Endothelial cell of umbilical vein (primary cell): ENCODE measurements around the gene KLF13. TPM values are rescaled to one million over a fixed set of nuclear protein-coding genes. Genes with fewer than 3 reads are reported as not detected.

Source experiments
- BruUV-seq: library from RNA; stranded (reverse); fragments of 400-500 nt; replicated peaks from 2 replicates; lab custom pipeline; 2021; lab: Mats Ljungman, UMichigan
- CTCF ChIA-PET: fragments of 300-600, 350-600 bp; sonication (Branson Sonifier 250); formaldehyde crosslinking; loops from one replicate; lab custom pipeline; 2021; ENCODE audit warnings: antibody characterized with exemption, inconsistent platforms; lab: Charles Lee
- POLR2A ChIA-PET: fragments of 300-600, 350-600 bp; sonication (Branson Sonifier 250); formaldehyde crosslinking; loops from one replicate; lab custom pipeline; 2021; ENCODE audit warnings: antibody characterized with exemption, inconsistent platforms; lab: Charles Lee
- DNase-seq: peaks from one replicate; pipeline ENCODE4 v3.0.0-alpha.2; 2011; ENCODE audit warnings: low read depth, low spot score
- FAIRE-seq: peaks from 2 replicates; lab custom pipeline; 2011; peaks lifted over from hg19 to GRCh38; lab: Jason Lieb, UNC
- H2AFZ ChIP-seq: 2 replicates; pipeline ENCODE4 v1.6.0; 2012; ENCODE audit warnings: low read depth, low read length, control low read depth, inconsistent platforms
- H3K27ac ChIP-seq: 2 replicates; pipeline ENCODE4 v1.5.1; 2011; ENCODE audit warnings: low read depth, mild to moderate bottlenecking, control low read depth, low read length, moderate library complexity; ENCODE audit not compliant: insufficient read depth
- H3K27me3 ChIP-seq, 2 experiments: 2 replicates each; pipeline versions ENCODE4 v1.6.0 to v1.6.1; 2011; ENCODE audit warnings: low read length in 2 of 2, mixed read lengths in 1 of 2; ENCODE audit not compliant: control insufficient read depth in 2 of 2, insufficient read depth in 2 of 2
- H3K36me3 ChIP-seq, 2 experiments: 2 replicates in 1 of 2; 3 replicates in 1 of 2; pipeline ENCODE4 v1.5.1; 2011; ENCODE audit warnings: low read length in 2 of 2, mild to moderate bottlenecking in 1 of 2, moderate library complexity in 1 of 2; ENCODE audit not compliant: control insufficient read depth in 2 of 2, insufficient read depth in 2 of 2; ENCODE audit errors: extremely low read depth in 1 of 2
- H3K4me1 ChIP-seq: 3 replicates; pipeline ENCODE4 v1.5.1; 2011; ENCODE audit warnings: mild to moderate bottlenecking, low read length; ENCODE audit not compliant: control insufficient read depth, insufficient read depth; ENCODE audit errors: extremely low read depth
- H3K4me2 ChIP-seq: 2 replicates; pipeline ENCODE4 v1.6.1; 2011; ENCODE audit warnings: low read length, control low read depth, mixed read lengths; ENCODE audit not compliant: insufficient read depth
- H3K4me3 ChIP-seq, 3 experiments: fragments of 200-600 bp in 1 of 3; sonication (generic), shearing (Covaris generic) in 1 of 3; replicated peaks in 1 of 3; 2 replicates each; pipeline ENCODE4 v1.5.1; 2011 to 2016; ENCODE audit warnings: control low read depth in 3 of 3, low read length in 3 of 3, mild to moderate bottlenecking in 2 of 3, inconsistent platforms in 1 of 3, low read depth in 1 of 3, moderate library complexity in 1 of 3; ENCODE audit not compliant: insufficient read depth in 1 of 3
- H3K79me2 ChIP-seq: 2 replicates; pipeline ENCODE4 v1.6.0; 2012; ENCODE audit warnings: low read length, inconsistent platforms; ENCODE audit not compliant: control insufficient read depth, insufficient read depth
- H3K9ac ChIP-seq: replicated peaks from 2 replicates; pipeline ENCODE3; 2011; ENCODE audit warnings: low read length, control low read depth; ENCODE audit not compliant: insufficient read depth; ENCODE audit errors: extremely low read depth
- H3K9me1 ChIP-seq: replicated peaks from 3 replicates; pipeline ENCODE4 v1.6.0; 2011; ENCODE audit warnings: mild to moderate bottlenecking, low read length; ENCODE audit not compliant: control insufficient read depth, insufficient read depth; ENCODE audit errors: extremely low read depth
- H3K9me3 ChIP-seq: replicated peaks from 2 replicates; pipeline ENCODE4 v1.5.1; 2012; ENCODE audit warnings: low read length, inconsistent platforms; ENCODE audit not compliant: control insufficient read depth, insufficient read depth
- H4K20me1 ChIP-seq: replicated peaks from 2 replicates; pipeline ENCODE3; 2011; ENCODE audit warnings: mild to moderate bottlenecking, low read length; ENCODE audit not compliant: control insufficient read depth, insufficient read depth; ENCODE audit errors: extremely low read depth
- EZH2 ChIP-seq: IDR thresholded peaks from 2 replicates; pipeline ENCODE4 v1.6.1; 2012; ENCODE audit warnings: borderline replicate concordance, low read depth, mild to moderate bottlenecking, moderate library complexity, low read length, inconsistent platforms; ENCODE audit not compliant: severe bottlenecking
- FOS ChIP-seq: IDR thresholded peaks from 2 replicates; pipeline ENCODE4 v1.6.1; 2011; ENCODE audit warnings: mild to moderate bottlenecking, low read length, moderate library complexity, borderline replicate concordance; ENCODE audit not compliant: insufficient read depth
- GATA2 ChIP-seq: IDR thresholded peaks from 2 replicates; pipeline ENCODE4 v1.7.0; 2011; ENCODE audit warnings: low read depth, mild to moderate bottlenecking, moderate library complexity, mixed read lengths, low read length; ENCODE audit not compliant: insufficient read length, insufficient read depth
- JUN ChIP-seq: IDR thresholded peaks from 2 replicates; pipeline ENCODE4 v1.6.1; 2011; ENCODE audit warnings: borderline replicate concordance, low read depth; ENCODE audit not compliant: insufficient read length, insufficient read depth
- MYC ChIP-seq: IDR thresholded peaks from one replicate; pipeline ENCODE4 v1.6.1; 2011; ENCODE audit warnings: mild to moderate bottlenecking, low read depth, low read length
- POLR2A ChIP-seq: IDR thresholded peaks from 2 replicates; pipeline ENCODE4 v1.6.1; 2012; ENCODE audit warnings: low read depth, mild to moderate bottlenecking, control low read depth, low read length
- POLR2AphosphoS5 ChIP-seq: IDR thresholded peaks from 2 replicates; pipeline ENCODE4 v1.6.1; 2012; ENCODE audit warnings: low read depth, mild to moderate bottlenecking, control low read depth, low read length, moderate library complexity; ENCODE audit not compliant: insufficient read depth
- dilution Hi-C: fragments of 300-500 bp; cut with MboI; formaldehyde crosslinking; loops from one replicate; pipeline ENCODE4 v1.15.0; 2019; ENCODE audit warnings: low sequenced_read_pairs; ENCODE audit not compliant: extremely low pct_ligation_motif_present
- intact Hi-C: fragments of 100-400 bp; cut with micrococcal nuclease; formaldehyde crosslinking; loops from one replicate; pipeline ENCODE4 v1.10.0; 2022
- polyA plus RNA-seq, 4 experiments: library from polyadenylated mRNA; depleted of rRNA in 3 of 4; stranded (reverse) in 3 of 4; unstranded in 1 of 4; fragments of >200 nt; gene quantifications; 2 replicates each; pipeline versions ENCODE4 v1.2.1 to v1.2.3, GENCODE V29; 2011 to 2012; ENCODE audit warnings: missing spikeins in 1 of 4
- total RNA-seq: library from RNA; stranded (reverse); gene quantifications from 2 replicates; pipeline ENCODE4 v1.2.3, GENCODE V29; 2021
- TF ChIP-seq, protein P1 (sequence below), 2 donors: IDR thresholded peaks; 1 replicate in 1 of 2; 2 replicates in 1 of 2; pipeline ENCODE4 v1.5.1; 2011; ENCODE audit warnings: low read length in 2 of 2, mild to moderate bottlenecking in 2 of 2, moderate library complexity in 2 of 2, control low read depth in 1 of 2, inconsistent platforms in 1 of 2, low read depth in 1 of 2; ENCODE audit not compliant: insufficient read depth in 1 of 2; ENCODE audit errors: extremely low read depth in 1 of 2
- TF ChIP-seq, protein P2 (sequence below): IDR thresholded peaks from 2 replicates; pipeline ENCODE4 v1.6.1; 2011; ENCODE audit not compliant: insufficient read depth, insufficient read length

Gene KLF13
- total and polyA plus RNA-seq, 2 donors (not counting 3 experiments of a cell fraction or from before 2014, with no cell fraction given): 10.1 to 31.9 TPM

DNA sequence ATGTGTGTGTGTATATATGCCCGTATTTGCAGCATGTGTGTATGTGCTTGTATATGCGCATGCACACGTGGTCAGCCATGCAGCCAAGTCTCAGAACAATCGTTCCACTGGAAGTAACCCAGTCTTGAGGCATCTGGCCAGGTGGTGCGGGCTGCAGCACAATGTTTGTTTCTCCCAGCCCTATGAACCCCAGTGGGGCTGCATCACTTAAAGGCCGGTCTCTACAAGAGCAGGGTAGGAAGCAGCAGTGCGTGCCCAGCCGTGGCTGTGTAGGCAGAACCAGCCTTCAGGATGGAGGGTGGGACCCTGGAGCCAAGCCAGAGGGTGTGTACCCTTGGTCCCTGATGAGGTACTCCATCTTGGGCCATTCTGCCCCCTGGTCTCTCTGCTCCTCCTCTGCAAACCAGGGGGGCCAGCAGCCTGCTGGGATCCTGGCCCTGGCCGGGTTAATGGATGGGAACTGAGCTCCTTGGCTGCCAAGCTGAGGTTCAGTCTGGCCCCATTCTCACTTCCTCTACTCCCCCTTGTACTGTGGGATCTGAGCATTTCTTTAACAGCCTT lies 11.8 kb downstream of the KLF13 start:
- no peak for DNase-seq
- TF ChIP-seq POLR2AphosphoS5: no peak
- no peak for TF ChIP-seq EZH2
- no peak for TF ChIP-seq GATA2
- TF ChIP-seq FOS: no peak
- no peak for TF ChIP-seq POLR2A
- no peak for TF ChIP-seq JUN
- TF ChIP-seq, protein P1, sequence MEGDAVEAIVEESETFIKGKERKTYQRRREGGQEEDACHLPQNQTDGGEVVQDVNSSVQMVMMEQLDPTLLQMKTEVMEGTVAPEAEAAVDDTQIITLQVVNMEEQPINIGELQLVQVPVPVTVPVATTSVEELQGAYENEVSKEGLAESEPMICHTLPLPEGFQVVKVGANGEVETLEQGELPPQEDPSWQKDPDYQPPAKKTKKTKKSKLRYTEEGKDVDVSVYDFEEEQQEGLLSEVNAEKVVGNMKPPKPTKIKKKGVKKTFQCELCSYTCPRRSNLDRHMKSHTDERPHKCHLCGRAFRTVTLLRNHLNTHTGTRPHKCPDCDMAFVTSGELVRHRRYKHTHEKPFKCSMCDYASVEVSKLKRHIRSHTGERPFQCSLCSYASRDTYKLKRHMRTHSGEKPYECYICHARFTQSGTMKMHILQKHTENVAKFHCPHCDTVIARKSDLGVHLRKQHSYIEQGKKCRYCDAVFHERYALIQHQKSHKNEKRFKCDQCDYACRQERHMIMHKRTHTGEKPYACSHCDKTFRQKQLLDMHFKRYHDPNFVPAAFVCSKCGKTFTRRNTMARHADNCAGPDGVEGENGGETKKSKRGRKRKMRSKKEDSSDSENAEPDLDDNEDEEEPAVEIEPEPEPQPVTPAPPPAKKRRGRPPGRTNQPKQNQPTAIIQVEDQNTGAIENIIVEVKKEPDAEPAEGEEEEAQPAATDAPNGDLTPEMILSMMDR (IDR thresholded peaks at IDR 0.05; ENCODE audit: extremely low read depth in 1 of 2, insufficient read depth in 1 of 2, low read depth in 1 of 2, low read length in 2 of 2): no peak
- TF ChIP-seq MYC: no peak
- TF ChIP-seq, protein P2, sequence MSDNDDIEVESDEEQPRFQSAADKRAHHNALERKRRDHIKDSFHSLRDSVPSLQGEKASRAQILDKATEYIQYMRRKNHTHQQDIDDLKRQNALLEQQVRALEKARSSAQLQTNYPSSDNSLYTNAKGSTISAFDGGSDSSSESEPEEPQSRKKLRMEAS: no peak
- no peak overlapping the region for H3K9ac ChIP-seq
- no peak for FAIRE-seq
- H3K27ac ChIP-seq: no peak overlapping the region
- no peak overlapping the region for H2AFZ ChIP-seq
- H3K79me2 ChIP-seq: peaks cover 23% of the 10 kb centered on the region
- no peaks in the 10 kb centered on the region for H3K36me3 ChIP-seq
- H3K4me2 ChIP-seq: no peak overlapping the region
- no peak overlapping the region for H3K4me3 ChIP-seq
- ChIA-PET POLR2A (no interaction called here), CTCF (interaction anchor here (1.2 to 1.4 kb wide), 2 partner anchors 75 to 150 kb away, joined by 3 to 5 read pairs; no protein-coding TSS in a partner anchor)
- peaks cover 19% of the 10 kb centered on the region for H3K4me1 ChIP-seq
- H4K20me1 ChIP-seq: no peaks in the 10 kb centered on the region
- dilution Hi-C loops (no loop called here), intact Hi-C loops (no loop called here)
- H3K27me3 ChIP-seq: no peaks in the 10 kb centered on the region
- no peaks in the 10 kb centered on the region for H3K9me1 ChIP-seq
- H3K9me3 ChIP-seq: no peaks in the 10 kb centered on the region
- no TSS peak for BruUV-seq
